Neuronal stem cell (in vitro differentiated cells): ENCODE data around the gene NPTN.

Experiments
- DNase-seq: peaks from one replicate; pipeline ENCODE4 v3.0.0-alpha.2; 2013; ENCODE audit warnings: low spot score
- H2AFZ ChIP-seq: one replicate; pipeline ENCODE4 v1.6.1; 2013; ENCODE audit warnings: mild to moderate bottlenecking, low read length, inconsistent platforms
- H2AK5ac ChIP-seq: 2 replicates; pipeline ENCODE4 v1.6.1; 2013; ENCODE audit warnings: low read depth, mild to moderate bottlenecking, inconsistent platforms, low read length, moderate library complexity, mixed read lengths
- H2BK120ac ChIP-seq: 2 replicates; pipeline ENCODE4 v1.6.1; 2013; ENCODE audit warnings: low read depth, mild to moderate bottlenecking, inconsistent platforms, low read length, moderate library complexity, mixed read lengths
- H2BK12ac ChIP-seq: one replicate; pipeline ENCODE4 v1.6.1; 2013; ENCODE audit warnings: low read length, inconsistent platforms
- H2BK15ac ChIP-seq: 2 replicates; pipeline ENCODE4 v1.6.1; 2013; ENCODE audit warnings: mild to moderate bottlenecking, low read length, inconsistent platforms, mixed read lengths
- H2BK5ac ChIP-seq: one replicate; pipeline ENCODE4 v1.6.1; 2013; ENCODE audit warnings: inconsistent platforms, mild to moderate bottlenecking, low read length, moderate library complexity
- H3K14ac ChIP-seq: one replicate; pipeline ENCODE4 v1.6.1; 2013; ENCODE audit warnings: low read length, inconsistent platforms
- H3K18ac ChIP-seq: 2 replicates; pipeline ENCODE4 v1.6.1; 2013; ENCODE audit warnings: low read length, inconsistent platforms
- H3K23ac ChIP-seq: 2 replicates; pipeline ENCODE4 v1.6.1; 2013; ENCODE audit warnings: low read depth, mild to moderate bottlenecking, mixed read lengths, low read length, inconsistent platforms; ENCODE audit not compliant: poor library complexity
- H3K27ac ChIP-seq: replicated peaks from 3 replicates; pipeline ENCODE4 v1.5.1; 2013; ENCODE audit warnings: low read length, inconsistent platforms
- H3K27me3 ChIP-seq, 3 experiments: 2 replicates each; pipeline ENCODE4 v1.6.1; 2013; ENCODE audit warnings: low read length in 3 of 3, mild to moderate bottlenecking in 2 of 3, inconsistent platforms in 1 of 3, low read depth in 1 of 3, mixed read lengths in 1 of 3, moderate library complexity in 1 of 3; ENCODE audit not compliant: control insufficient read depth in 3 of 3, insufficient read depth in 3 of 3
- H3K36me3 ChIP-seq, 2 donors: replicated peaks in 1 of 2; 2 replicates each; pipeline ENCODE4 v1.6.1; 2013; ENCODE audit warnings: low read length in 2 of 2; ENCODE audit not compliant: control insufficient read depth in 2 of 2, insufficient read depth in 2 of 2
- H3K4ac ChIP-seq: 2 replicates; pipeline ENCODE4 v1.6.1; 2013; ENCODE audit warnings: inconsistent platforms, mild to moderate bottlenecking, low read length, moderate library complexity
- H3K4me1 ChIP-seq, 2 donors: 1 replicate in 1 of 2; 2 replicates in 1 of 2; pipeline ENCODE4 v1.6.1; 2013; ENCODE audit warnings: low read length in 2 of 2, low read depth in 1 of 2; ENCODE audit not compliant: control insufficient read depth in 2 of 2, insufficient read depth in 1 of 2
- H3K4me2 ChIP-seq: one replicate; pipeline ENCODE4 v1.6.1; 2013; ENCODE audit warnings: mild to moderate bottlenecking, low read length, inconsistent platforms; ENCODE audit not compliant: insufficient read depth, poor library complexity, severe bottlenecking
- H3K4me3 ChIP-seq, 2 donors: 2 replicates each; pipeline ENCODE4 v1.5.1; 2013; ENCODE audit warnings: low read length in 2 of 2, mild to moderate bottlenecking in 2 of 2, inconsistent platforms in 1 of 2, moderate library complexity in 1 of 2
- H3K79me1 ChIP-seq: one replicate; pipeline ENCODE4 v1.6.1; 2013; ENCODE audit warnings: low read depth, mild to moderate bottlenecking, inconsistent platforms, low read length, moderate library complexity
- H3K9ac ChIP-seq: one replicate; pipeline ENCODE4 v1.6.1; 2013; ENCODE audit warnings: mild to moderate bottlenecking, low read depth, low read length, inconsistent platforms; ENCODE audit not compliant: poor library complexity
- H3K9me3 ChIP-seq, 2 donors: replicated peaks in 1 of 2; 2 replicates each; pipeline versions ENCODE3 to v1.6.1; 2013; ENCODE audit warnings: low read length in 2 of 2, mild to moderate bottlenecking in 2 of 2, inconsistent platforms in 1 of 2, low read depth in 1 of 2, mixed read lengths in 1 of 2, moderate library complexity in 1 of 2; ENCODE audit not compliant: control insufficient read depth in 2 of 2, insufficient read depth in 1 of 2
- H4K8ac ChIP-seq: one replicate; pipeline ENCODE4 v1.6.1; 2013; ENCODE audit warnings: low read depth, mild to moderate bottlenecking, inconsistent platforms, low read length, moderate library complexity
- H4K91ac ChIP-seq: one replicate; pipeline ENCODE4 v1.6.1; 2013; ENCODE audit warnings: low read length, low read depth, mild to moderate bottlenecking, inconsistent platforms; ENCODE audit not compliant: poor library complexity
- WGBS, 2 donors: extraction: QIAGEN DNeasy Blood & Tissue Kit; methylation state at CpG; one replicate each; pipeline ENCODE4 v1.1.7; 2013; ENCODE audit warnings: missing lambda C conversion rate in 2 of 2, mixed read lengths in 1 of 2; ENCODE audit not compliant: insufficient read length in 2 of 2, insufficient replicate concordance in 1 of 2; ENCODE audit errors: extremely low coverage in 2 of 2; 5-methylcytosine and 5-hydroxymethylcytosine counted together

NPTN gene

GRCh38 chr15:73573572-73573971 is 59.6 kb downstream of the NPTN start:
- Histone ChIP-seq H3K27me3 (no peaks in the 10 kb centered on the region), H3K4me3 (no peak overlapping the region), H3K9ac (no peak overlapping the region), H3K79me1 (no peaks in the 10 kb centered on the region), H3K18ac (no peak overlapping the region), H2BK120ac (no peak overlapping the region), H3K9me3 (no peaks in the 10 kb centered on the region), H3K4ac (no peak overlapping the region), H3K27ac (no peak overlapping the region), H3K14ac (no peak overlapping the region), H3K36me3 (peaks cover 31 to 86% of the 10 kb centered on the region in 2 donors), H4K8ac (no peak overlapping the region), H4K91ac (no peak overlapping the region), H2BK15ac (no peak overlapping the region), H2AFZ (no peak overlapping the region), H2AK5ac (no peak overlapping the region), H2BK12ac (no peak overlapping the region), H3K4me2 (no peak overlapping the region), H3K4me1 (no peaks in the 10 kb centered on the region), H2BK5ac (no peak overlapping the region), H3K23ac (no peak overlapping the region)
- no peak for DNase-seq
- no CpG with 5 or more reads among the region's 9 CpGs for WGBS, 2 donors

GRCh38 chr15:73573037-73573436 is 60.2 kb downstream of the NPTN start:
- no CpG with 5 or more reads among the region's 1 CpG for WGBS, 2 donors
- peaks cover 32 to 86% of the 10 kb centered on the region in 2 donors for H3K36me3 ChIP-seq
- no peak overlapping the region for H3K9ac ChIP-seq

GRCh38 chr15:73572296-73572695 is 60.9 kb downstream of the NPTN start:
- no peak overlapping the region for H3K18ac ChIP-seq
- no peak overlapping the region for H2AK5ac ChIP-seq
- no peak overlapping the region for H3K4ac ChIP-seq
- H4K8ac ChIP-seq, result no peak overlapping the region
- no peaks in the 10 kb centered on the region for H3K79me1 ChIP-seq
- H2BK15ac ChIP-seq, result no peak overlapping the region
- H3K9me3 ChIP-seq, result no peaks in the 10 kb centered on the region
- no peak overlapping the region for H3K4me3 ChIP-seq
- no peak overlapping the region for H3K9ac ChIP-seq
- no peak overlapping the region for H3K14ac ChIP-seq
- H3K36me3 ChIP-seq, result peaks cover 32 to 89% of the 10 kb centered on the region in 2 donors
- no peaks in the 10 kb centered on the region for H3K4me1 ChIP-seq
- H3K4me2 ChIP-seq, result no peak overlapping the region
- H2BK120ac ChIP-seq, result no peak overlapping the region
- no peak overlapping the region for H2BK12ac ChIP-seq
- H3K27ac ChIP-seq, result no peak overlapping the region
- H3K23ac ChIP-seq, result no peak overlapping the region
- WGBS, 2 donors, result no CpG with 5 or more reads among the region's 5 CpGs
- H4K91ac ChIP-seq, result no peak overlapping the region
- no peak for DNase-seq
- H3K27me3 ChIP-seq, result no peaks in the 10 kb centered on the region
- no peak overlapping the region for H2BK5ac ChIP-seq
- H2AFZ ChIP-seq, result no peak overlapping the region

More at GRCh38 chr15:73573037-73573436, 60.2 kb downstream of the NPTN start:
- Histone ChIP-seq H3K4me1 (no peaks in the 10 kb centered on the region), H2BK5ac (no peak overlapping the region), H3K27me3 (no peaks in the 10 kb centered on the region), H2AK5ac (no peak overlapping the region), H3K18ac (no peak overlapping the region), H2AFZ (no peak overlapping the region), H3K4ac (no peak overlapping the region), H3K27ac (no peak overlapping the region), H3K9me3 (no peaks in the 10 kb centered on the region), H3K14ac (no peak overlapping the region), H3K23ac (no peak overlapping the region), H3K79me1 (no peaks in the 10 kb centered on the region), H3K4me2 (no peak overlapping the region), H2BK15ac (no peak overlapping the region), H4K8ac (no peak overlapping the region), H2BK12ac (no peak overlapping the region), H2BK120ac (no peak overlapping the region), H3K4me3 (no peak overlapping the region), H4K91ac (no peak overlapping the region)
- no peak for DNase-seq

- DNase-seq, result no peak
- Histone ChIP-seq H3K18ac (no peak overlapping the region), H2BK5ac (no peak overlapping the region)
Measured at GRCh38 chr15:73571346-73571745, 61.8 kb downstream of the NPTN start.

More at GRCh38 chr15:73571346-73571745, 61.8 kb downstream of the NPTN start:
- no peak overlapping the region for H4K8ac ChIP-seq
- H4K91ac ChIP-seq, result no peak overlapping the region
- H2AK5ac ChIP-seq, result no peak overlapping the region
- no peak overlapping the region for H3K14ac ChIP-seq
- no peaks in the 10 kb centered on the region for H3K27me3 ChIP-seq
- no peak overlapping the region for H2BK120ac ChIP-seq
- no peaks in the 10 kb centered on the region for H3K9me3 ChIP-seq
- no peak overlapping the region for H3K4me3 ChIP-seq
- no peak overlapping the region for H3K23ac ChIP-seq
- no peak overlapping the region for H2AFZ ChIP-seq
- H3K36me3 ChIP-seq, result peaks cover 33 to 93% of the 10 kb centered on the region in 2 donors
- no peak overlapping the region for H2BK12ac ChIP-seq
- H3K79me1 ChIP-seq, result no peaks in the 10 kb centered on the region
- no peak overlapping the region for H3K27ac ChIP-seq
- H3K9ac ChIP-seq, result no peak overlapping the region
- H3K4me2 ChIP-seq, result no peak overlapping the region
- H3K4me1 ChIP-seq, result no peaks in the 10 kb centered on the region
- H3K4ac ChIP-seq, result no peak overlapping the region
- H2BK15ac ChIP-seq, result no peak overlapping the region
- WGBS, 2 donors, result no CpG with 5 or more reads among the region's 5 CpGs
